ENCODE results near the gene KDM4C.

GRCh38 chr9:6793203-6793602 is 35.4 kb downstream of the KDM4C start:
- TF ChIP-seq CTCF (IDR thresholded peaks at IDR 0.05) (no peak), POLR2A (IDR thresholded peaks at IDR 0.05) (no peak), EP300 (IDR thresholded peaks at IDR 0.05) (no peak)
